ENCODE measurements around the gene PHYKPL.
"Not testable (repeated sequence)": the region's sequence is repeated elsewhere in the genome, so short reads cannot be mapped to it uniquely, and the experiment has no call there.

Gene PHYKPL

DNA sequence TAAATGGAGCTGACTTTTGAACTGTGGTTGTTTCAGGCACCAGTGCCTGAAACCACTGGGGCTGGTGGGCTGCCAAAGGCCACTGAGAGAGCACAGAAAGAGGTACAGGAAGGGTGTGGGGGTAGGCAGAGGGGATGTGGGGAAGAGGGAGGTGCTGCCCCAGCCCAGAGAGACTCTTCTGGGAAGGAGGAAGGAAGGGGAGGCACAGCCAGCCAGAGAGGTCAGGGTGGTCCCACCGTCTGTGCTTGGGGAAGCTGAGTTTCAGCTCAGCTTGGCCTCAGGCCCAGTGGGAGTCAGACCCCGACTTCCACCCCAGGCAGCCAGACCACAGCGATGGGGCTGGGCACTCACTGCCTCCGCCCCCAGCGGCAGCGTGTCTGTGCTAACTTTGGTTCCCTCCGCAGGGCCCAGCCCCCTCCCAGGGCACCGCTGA is 8.6 kb upstream of the PHYKPL start:
- in situ Hi-C loops (cut with HindIII; ENCODE audit: low sequenced_read_pairs) = no loop called here
- H3K4me3 ChIP-seq (ENCODE audit: low read depth, low read length) = no peak overlapping the region
- DNase-seq (ENCODE audit: low read depth) = no peak
- TF ChIP-seq, protein P1, sequence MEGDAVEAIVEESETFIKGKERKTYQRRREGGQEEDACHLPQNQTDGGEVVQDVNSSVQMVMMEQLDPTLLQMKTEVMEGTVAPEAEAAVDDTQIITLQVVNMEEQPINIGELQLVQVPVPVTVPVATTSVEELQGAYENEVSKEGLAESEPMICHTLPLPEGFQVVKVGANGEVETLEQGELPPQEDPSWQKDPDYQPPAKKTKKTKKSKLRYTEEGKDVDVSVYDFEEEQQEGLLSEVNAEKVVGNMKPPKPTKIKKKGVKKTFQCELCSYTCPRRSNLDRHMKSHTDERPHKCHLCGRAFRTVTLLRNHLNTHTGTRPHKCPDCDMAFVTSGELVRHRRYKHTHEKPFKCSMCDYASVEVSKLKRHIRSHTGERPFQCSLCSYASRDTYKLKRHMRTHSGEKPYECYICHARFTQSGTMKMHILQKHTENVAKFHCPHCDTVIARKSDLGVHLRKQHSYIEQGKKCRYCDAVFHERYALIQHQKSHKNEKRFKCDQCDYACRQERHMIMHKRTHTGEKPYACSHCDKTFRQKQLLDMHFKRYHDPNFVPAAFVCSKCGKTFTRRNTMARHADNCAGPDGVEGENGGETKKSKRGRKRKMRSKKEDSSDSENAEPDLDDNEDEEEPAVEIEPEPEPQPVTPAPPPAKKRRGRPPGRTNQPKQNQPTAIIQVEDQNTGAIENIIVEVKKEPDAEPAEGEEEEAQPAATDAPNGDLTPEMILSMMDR (IDR thresholded peaks at IDR 0.05; ENCODE audit: low read depth, low read length, missing control alignments) = no peak

DNA sequence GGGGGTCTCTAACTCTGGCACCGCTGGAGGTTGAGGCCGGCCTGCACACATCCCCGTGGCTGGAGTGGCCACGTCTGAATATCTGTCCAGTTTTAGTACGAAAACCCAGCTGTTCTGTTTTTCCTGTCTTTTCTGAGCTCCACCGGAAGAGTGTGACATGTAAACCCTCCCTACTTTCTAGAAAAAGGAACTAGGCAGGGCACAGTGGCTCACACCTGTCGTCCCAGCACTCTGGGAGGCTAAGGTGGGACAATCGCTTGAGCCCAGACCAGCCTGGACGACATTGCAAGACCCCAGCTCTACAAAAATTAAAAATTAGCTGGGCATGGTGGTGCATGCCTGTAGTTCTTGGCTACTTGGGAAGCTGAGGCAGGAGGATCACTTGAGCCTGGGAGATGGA is 8.2 kb upstream of the PHYKPL start:
- TF ChIP-seq, protein P1 (IDR thresholded peaks at IDR 0.05; ENCODE audit: low read depth, low read length, missing control alignments) = no peak
- in situ Hi-C loops (cut with HindIII; ENCODE audit: low sequenced_read_pairs) = no loop called here
- DNase-seq (ENCODE audit: low read depth) = no peak
- H3K4me3 ChIP-seq (ENCODE audit: low read depth, low read length) = no peak overlapping the region

DNA sequence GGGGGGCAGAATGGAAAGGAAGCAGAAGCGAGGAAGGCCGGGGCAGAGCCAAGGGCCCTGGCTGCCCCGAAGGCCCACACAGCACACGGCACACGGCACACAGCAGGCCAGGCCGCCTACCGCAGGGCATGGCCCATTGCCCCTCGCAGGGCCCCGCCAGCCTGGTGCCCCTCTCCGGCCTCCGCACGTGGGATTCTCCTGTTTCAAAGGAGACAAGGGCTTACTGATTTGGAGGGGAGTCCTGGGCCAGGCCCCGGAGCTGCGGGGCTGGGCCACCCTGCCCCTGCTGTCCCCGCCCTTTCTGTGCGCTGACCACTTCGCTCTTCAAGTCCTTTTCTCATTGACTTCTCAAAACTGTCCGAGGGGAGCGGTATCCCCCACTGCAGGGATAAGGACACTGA is 7.7 kb upstream of the PHYKPL start:
- in situ Hi-C loops (cut with HindIII; ENCODE audit: low sequenced_read_pairs) = no loop called here
- TF ChIP-seq, protein P1 (IDR thresholded peaks at IDR 0.05; ENCODE audit: low read depth, low read length, missing control alignments) = no peak
- DNase-seq (ENCODE audit: low read depth) = no peak
- no peak overlapping the region for H3K4me3 ChIP-seq (ENCODE audit: low read depth, low read length)

DNA sequence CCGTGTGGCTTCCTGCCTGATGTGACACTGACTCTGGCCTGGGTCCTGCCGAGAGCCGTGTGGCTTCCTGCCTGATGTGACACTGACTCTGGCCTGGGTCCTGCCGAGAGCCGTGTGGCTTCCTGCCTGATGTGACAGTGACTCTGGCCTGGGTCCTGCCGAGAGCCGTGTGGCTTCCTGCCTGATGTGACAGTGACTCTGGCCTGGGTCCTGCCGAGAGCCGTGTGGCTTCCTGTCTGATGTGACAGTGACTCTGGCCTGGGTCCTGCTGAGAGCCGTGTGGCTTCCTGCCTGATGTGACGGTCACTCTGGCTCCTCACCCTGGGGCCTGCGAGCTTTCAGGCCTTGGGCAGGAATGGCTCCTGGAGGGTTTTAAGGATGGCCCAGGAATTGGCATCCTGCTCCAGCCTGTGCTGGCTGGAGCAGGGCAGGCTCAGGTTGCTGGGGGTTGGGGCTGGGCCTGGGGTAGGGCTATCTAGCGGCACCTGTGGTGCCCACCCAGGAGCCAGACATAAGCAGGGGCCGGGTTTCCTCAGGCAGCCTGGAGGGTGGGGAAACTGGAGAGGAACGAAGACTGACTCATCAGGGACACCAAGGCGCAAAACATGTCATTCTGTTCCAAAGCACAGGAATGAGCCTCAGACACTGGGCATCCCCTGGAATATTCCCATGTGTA is 7.2 kb upstream of the PHYKPL start:
- in situ Hi-C loops (cut with HindIII; ENCODE audit: low sequenced_read_pairs); H3K4me3 ChIP-seq (ENCODE audit: low read depth, low read length); DNase-seq (ENCODE audit: low read depth): not testable (repeated sequence)

DNA sequence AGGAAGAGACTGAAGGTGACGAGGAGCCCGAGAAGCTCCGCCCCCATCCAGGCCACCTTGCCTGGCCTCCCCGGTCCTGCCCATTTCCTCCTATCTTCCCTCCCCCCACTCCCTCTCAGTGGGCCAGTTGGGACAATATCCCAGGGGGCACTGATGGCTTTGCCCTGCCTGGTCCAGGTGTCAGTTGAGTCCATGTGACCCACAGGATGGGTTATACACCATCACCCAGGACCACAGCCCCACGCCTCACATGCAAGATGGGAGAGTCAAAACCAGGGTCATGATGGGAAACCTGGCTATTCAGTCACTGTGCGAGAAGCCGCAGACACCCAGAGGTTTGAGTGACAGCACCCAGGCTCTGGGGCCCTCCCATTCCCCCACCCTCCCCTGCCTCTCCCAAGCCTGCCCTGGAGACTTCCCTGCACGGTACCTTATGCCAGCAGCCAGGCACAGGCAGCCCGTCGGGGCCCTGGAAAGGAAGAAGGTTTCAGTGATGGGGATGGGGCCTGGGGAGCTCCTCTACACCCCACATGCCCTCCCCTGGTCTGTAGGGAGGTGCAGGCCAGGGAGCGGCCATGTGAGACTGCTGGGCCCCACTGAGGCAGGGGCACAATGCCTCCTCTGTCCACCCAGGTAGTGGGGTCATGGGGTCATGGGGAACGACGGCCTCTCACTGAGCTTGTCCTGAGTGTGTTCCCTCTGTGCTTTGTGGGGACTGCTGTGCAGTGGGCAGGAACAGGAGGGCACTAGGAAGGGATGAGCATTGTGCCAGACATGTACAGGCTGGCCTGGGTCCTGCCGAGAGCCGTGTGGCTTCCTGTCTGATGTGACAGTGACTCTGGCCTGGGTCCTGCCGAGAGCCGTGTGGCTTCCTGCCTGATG is 6.3 kb upstream of the PHYKPL start:
- no peak overlapping the region for H3K4me3 ChIP-seq (ENCODE audit: low read depth, low read length)
- DNase-seq (ENCODE audit: low read depth) = no peak
- TF ChIP-seq, protein P1 (IDR thresholded peaks at IDR 0.05; ENCODE audit: low read depth, low read length, missing control alignments) = no peak
- in situ Hi-C loops (cut with HindIII; ENCODE audit: low sequenced_read_pairs) = no loop called here

DNA sequence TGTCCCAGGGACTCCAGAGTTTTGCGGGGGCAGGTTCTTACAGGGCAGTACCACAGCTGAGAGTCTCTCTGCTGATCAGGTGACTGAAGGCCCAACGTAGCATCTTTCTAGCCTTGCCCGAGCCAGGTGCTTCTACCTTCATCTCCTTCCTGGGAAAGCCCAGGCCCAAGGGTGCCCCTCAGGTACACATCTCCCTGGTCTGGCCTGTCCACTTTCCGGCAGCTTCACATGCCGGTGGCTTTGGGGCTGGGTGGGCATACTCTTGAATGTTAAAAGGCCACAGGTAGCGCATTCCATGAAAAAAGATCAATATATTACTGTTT is 5.7 kb upstream of the PHYKPL start:
- H3K4me3 ChIP-seq (ENCODE audit: low read depth, low read length) = no peak overlapping the region
- in situ Hi-C loops (cut with HindIII; ENCODE audit: low sequenced_read_pairs) = no loop called here
- TF ChIP-seq, protein P1 (IDR thresholded peaks at IDR 0.05; ENCODE audit: low read depth, low read length, missing control alignments) = no peak
- no peak for DNase-seq (ENCODE audit: low read depth)

Data from astrocyte of the cerebellum (primary cell).